PC-3 (cell line): ENCODE data around the gene LBHD2.

Source experiments
- CTCF ChIP-seq: fragments of 300-600 bp; sonication (generic); conservative IDR thresholded peaks from 2 replicates; pipeline ENCODE4 v1.5.1; 2017; ENCODE audit warnings: antibody characterized with exemption, low read depth, mild to moderate bottlenecking, low read length
- EZH2 ChIP-seq: fragments of 300-600 bp; sonication (generic); IDR thresholded peaks from one replicate; pipeline ENCODE4 v1.6.1; 2017; ENCODE audit warnings: antibody characterized with exemption, mild to moderate bottlenecking, low read length; ENCODE audit not compliant: unreplicated experiment

- TF ChIP-seq EZH2 (no peak), CTCF (no peak)
Measured at GRCh38 chr14:103125098-103126070, 41.4 kb downstream of the LBHD2 start.
